ENCODE measurements around the gene GASK1A. TPM values are rescaled to one million over a fixed set of nuclear protein-coding genes. Genes with fewer than 3 reads are reported as not detected.

The GASK1A gene
- total RNA-seq, 1 donor from 2014 or later = 5.9 TPM

GRCh38 chr3:42994595-42994994 lies 15.5 kb downstream of the GASK1A start:
- no peak for DNase-seq
- H3K27me3 ChIP-seq (ENCODE audit: low read depth) = no peaks in the 10 kb centered on the region
- intact Hi-C loops (cut with DNase I) = no loop called here
- no peak overlapping the region for H3K4me3 ChIP-seq
- H3K27ac ChIP-seq = no peak overlapping the region
- no peak for TF ChIP-seq CTCF (IDR thresholded peaks at IDR 0.05)
- no peaks in the 10 kb centered on the region for H3K9me3 ChIP-seq
- no peaks in the 10 kb centered on the region for H3K36me3 ChIP-seq
- H3K4me1 ChIP-seq = peaks cover 11% of the 10 kb centered on the region
- ATAC-seq = no peak

GRCh38 chr3:42996021-42996420 lies 16.9 kb downstream of the GASK1A start:
- no peak overlapping the region for H3K4me3 ChIP-seq
- no peaks in the 10 kb centered on the region for H3K9me3 ChIP-seq
- H3K27me3 ChIP-seq (ENCODE audit: low read depth) = no peaks in the 10 kb centered on the region
- intact Hi-C loops (cut with DNase I) = no loop called here
- no peak for TF ChIP-seq CTCF (IDR thresholded peaks at IDR 0.05)
- peak overlapping the region; percentile 33 for H3K27ac ChIP-seq
- DNase-seq (no peak), ATAC-seq (no peak)
- H3K36me3 ChIP-seq = no peaks in the 10 kb centered on the region
- peaks cover 11% of the 10 kb centered on the region for H3K4me1 ChIP-seq

- no peak for TF ChIP-seq CTCF (IDR thresholded peaks at IDR 0.05)
- intact Hi-C loops (cut with DNase I) = no loop called here
- DNase-seq = no peak
- no peak overlapping the region for H3K4me3 ChIP-seq
- H3K27me3 ChIP-seq (ENCODE audit: low read depth) = no peaks in the 10 kb centered on the region
- ATAC-seq = peak; percentile 16 to 22
- no peaks in the 10 kb centered on the region for H3K36me3 ChIP-seq
- peaks cover 16% of the 10 kb centered on the region for H3K4me1 ChIP-seq
- peak overlapping the region; percentile 33 for H3K27ac ChIP-seq
- H3K9me3 ChIP-seq = no peaks in the 10 kb centered on the region
These were observed 17.5 kb downstream of the GASK1A start for GRCh38 chr3:42996633-42997075.

- Histone ChIP-seq H3K27ac (no peak overlapping the region), H3K4me1 (peaks cover 22% of the 10 kb centered on the region), H3K27me3 (ENCODE audit: low read depth) (no peaks in the 10 kb centered on the region), H3K36me3 (no peaks in the 10 kb centered on the region), H3K4me3 (no peak overlapping the region), H3K9me3 (no peaks in the 10 kb centered on the region)
- ATAC-seq (no peak), DNase-seq (no peak)
- no peak for TF ChIP-seq CTCF (IDR thresholded peaks at IDR 0.05)
- intact Hi-C loops (cut with DNase I) = no loop called here
These were observed 20.1 kb downstream of the GASK1A start for GRCh38 chr3:42999212-42999611.

- Histone ChIP-seq H3K27ac (peak overlapping the region; percentile 47), H3K4me3 (no peak overlapping the region), H3K27me3 (ENCODE audit: low read depth) (no peaks in the 10 kb centered on the region), H3K4me1 (peaks cover 22% of the 10 kb centered on the region), H3K9me3 (no peaks in the 10 kb centered on the region), H3K36me3 (no peaks in the 10 kb centered on the region)
- ATAC-seq = no peak
- TF ChIP-seq CTCF (IDR thresholded peaks at IDR 0.05) = no peak
- intact Hi-C loops (cut with DNase I) = no loop called here
- DNase-seq = no peak
These were observed 20.5 kb downstream of the GASK1A start for GRCh38 chr3:42999632-43000031.

- H3K27ac ChIP-seq = peak overlapping the region; percentile 47
These were observed 21.3 kb downstream of the GASK1A start for GRCh38 chr3:43000387-43000786.

More at GRCh38 chr3:43000387-43000786, 21.3 kb downstream of the GASK1A start:
- H3K4me3 ChIP-seq = no peak overlapping the region
- H3K27me3 ChIP-seq (ENCODE audit: low read depth) = no peaks in the 10 kb centered on the region
- H3K36me3 ChIP-seq = no peaks in the 10 kb centered on the region
- TF ChIP-seq CTCF (IDR thresholded peaks at IDR 0.05) = no peak
- ATAC-seq (no peak), DNase-seq (no peak)
- H3K4me1 ChIP-seq = peaks cover 22% of the 10 kb centered on the region
- H3K9me3 ChIP-seq = no peaks in the 10 kb centered on the region
- intact Hi-C loops (cut with DNase I) = no loop called here

All from lower lobe of right lung (tissue), 2 donors.